ES-I3 (cell line): ENCODE measurements around the gene OR10H5.
"Not testable (repeated sequence)": the region's sequence is repeated elsewhere in the genome, so short reads cannot be mapped to it uniquely, and the experiment has no call there.

Source experiments
- H3K36me3 ChIP-seq: 2 replicates; pipeline ENCODE4 v1.6.1; 2013; ENCODE audit warnings: mild to moderate bottlenecking, low read length, control low read depth, moderate library complexity; ENCODE audit not compliant: insufficient read depth
- H3K4me1 ChIP-seq: 2 replicates; pipeline ENCODE4 v1.6.1; 2013; ENCODE audit warnings: mild to moderate bottlenecking, control low read depth, low read length; ENCODE audit not compliant: insufficient read depth
- H3K9ac ChIP-seq: 2 replicates; pipeline ENCODE4 v1.6.1; 2013; ENCODE audit warnings: low read depth, mild to moderate bottlenecking, low read length, moderate library complexity
- H3K9me3 ChIP-seq: 2 replicates; pipeline ENCODE4 v1.6.1; 2013; ENCODE audit warnings: mild to moderate bottlenecking, low read length, moderate library complexity; ENCODE audit not compliant: control insufficient read depth, insufficient read depth

Gene OR10H5

GRCh38 chr19:15843894-15844222 lies 56.4 kb downstream of the OR10H5 start:
- H3K9ac ChIP-seq, result not testable (repeated sequence)

GRCh38 chr19:15846923-15847322 lies 59.5 kb downstream of the OR10H5 start:
- Histone ChIP-seq H3K9ac (no peak overlapping the region), H3K36me3 (no peaks in the 10 kb centered on the region), H3K9me3 (no peaks in the 10 kb centered on the region), H3K4me1 (no peaks in the 10 kb centered on the region)

More at GRCh38 chr19:15843894-15844222, 56.4 kb downstream of the OR10H5 start:
- not testable (repeated sequence) for H3K4me1 ChIP-seq, H3K36me3 ChIP-seq, H3K9me3 ChIP-seq

GRCh38 chr19:15850385-15850784 lies 62.9 kb downstream of the OR10H5 start:
- H3K9ac ChIP-seq, result no peak overlapping the region
- no peaks in the 10 kb centered on the region; the same call in 1 of the 2 replicates for H3K9me3 ChIP-seq
- H3K36me3 ChIP-seq, result no peaks in the 10 kb centered on the region
- no peaks in the 10 kb centered on the region for H3K4me1 ChIP-seq
